Stimulated activated CD8-positive, alpha-beta memory T cell treated with anti-CD3 and anti-CD28 coated beads, Interleukin-2, amount 100 ng/mL, for 1 hour (primary cell): ENCODE results near the gene GSAP.

Experiments
- DNase-seq, 2 donors: peaks; one replicate each; pipeline ENCODE4 v3.0.0-alpha.2; 2020; ENCODE audit warnings: low read depth in 2 of 2

The GSAP gene

GRCh38 chr7:77439572-77439971 is 23.4 kb upstream of the GSAP start:
- DNase-seq, result no peak

- DNase-seq, result no peak
Measured at GRCh38 chr7:77438131-77438530, 22.0 kb upstream of the GSAP start.

GRCh38 chr7:77434570-77435275 is 18.6 kb upstream of the GSAP start:
- no peak for DNase-seq

GRCh38 chr7:77433901-77434300 is 17.8 kb upstream of the GSAP start:
- DNase-seq, result no peak

GRCh38 chr7:77430927-77431326 is 14.8 kb upstream of the GSAP start:
- no peak for DNase-seq

DNA sequence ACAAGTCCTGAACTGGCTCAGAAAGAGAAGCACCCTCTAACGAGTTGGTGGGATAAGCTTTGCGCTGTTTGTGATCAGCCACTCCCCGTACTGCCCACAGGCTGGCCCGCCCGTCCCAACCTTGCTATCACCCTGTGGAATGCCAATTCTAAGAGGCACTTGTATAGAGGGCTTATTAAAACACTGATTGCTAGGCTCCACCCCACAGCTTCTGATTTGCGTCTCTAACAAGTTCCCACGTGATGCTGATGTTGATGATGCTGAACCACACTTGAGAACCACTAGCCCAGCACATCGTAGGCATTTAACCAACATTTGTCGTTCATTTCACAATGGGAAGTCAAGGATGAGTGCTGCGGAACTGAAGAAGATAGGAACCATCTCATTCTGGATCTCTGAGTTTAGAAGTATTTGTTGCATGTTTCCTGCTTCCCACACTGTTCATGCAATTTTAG is 12.7 kb upstream of the GSAP start:
- DNase-seq, result peak in 1 of 2 donors; percentile 16

- DNase-seq, result no peak
Measured at GRCh38 chr7:77427996-77428603, 12.0 kb upstream of the GSAP start.

GRCh38 chr7:77426521-77427051 is 10.4 kb upstream of the GSAP start:
- DNase-seq, result no peak

GRCh38 chr7:77426052-77426404 is 9.9 kb upstream of the GSAP start:
- no peak for DNase-seq

DNA sequence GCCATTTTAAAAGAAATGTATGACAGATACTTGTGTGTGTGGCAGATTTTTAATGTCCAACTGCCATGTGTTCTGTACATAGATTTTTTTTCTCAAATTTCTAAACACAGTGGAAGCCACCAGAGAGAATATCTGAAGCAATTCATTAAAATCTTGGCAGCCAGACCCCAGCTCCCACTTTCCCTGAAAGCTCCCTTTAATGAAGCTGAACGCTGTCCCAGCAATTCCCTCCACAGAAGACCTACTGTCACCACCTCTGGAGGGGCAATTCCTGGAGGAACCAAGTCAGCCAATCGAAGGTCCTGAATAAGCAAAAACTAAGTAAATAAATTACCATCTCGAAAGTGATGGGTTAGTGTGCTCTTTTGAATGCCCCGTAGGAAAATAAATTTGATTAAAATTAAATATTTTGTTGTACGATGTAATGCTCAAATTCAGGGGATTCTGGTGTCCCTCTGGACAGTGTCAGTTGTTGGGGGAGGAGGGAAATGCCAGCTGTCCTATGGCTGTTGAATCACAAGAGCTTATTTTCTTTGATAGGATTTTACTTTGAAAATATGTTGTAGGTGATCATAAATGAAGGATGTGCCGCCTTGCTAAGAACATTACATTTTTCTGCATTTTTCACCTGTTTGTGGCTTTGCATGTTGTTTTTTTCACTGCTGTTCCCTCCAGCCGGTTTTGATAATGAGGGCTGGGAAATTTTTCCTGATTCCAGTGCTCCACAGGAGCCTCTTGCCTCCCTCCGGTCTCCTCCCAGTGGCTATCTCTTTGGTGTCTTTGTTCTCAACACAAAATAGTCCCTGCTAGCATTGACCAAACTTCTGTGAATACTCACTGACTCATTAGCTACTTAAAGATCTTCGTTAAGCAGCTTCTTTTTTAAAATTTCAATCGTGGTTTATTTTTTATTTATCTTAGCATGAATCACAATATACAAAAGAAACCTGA is 9.2 kb upstream of the GSAP start:
- DNase-seq, result no peak

DNA sequence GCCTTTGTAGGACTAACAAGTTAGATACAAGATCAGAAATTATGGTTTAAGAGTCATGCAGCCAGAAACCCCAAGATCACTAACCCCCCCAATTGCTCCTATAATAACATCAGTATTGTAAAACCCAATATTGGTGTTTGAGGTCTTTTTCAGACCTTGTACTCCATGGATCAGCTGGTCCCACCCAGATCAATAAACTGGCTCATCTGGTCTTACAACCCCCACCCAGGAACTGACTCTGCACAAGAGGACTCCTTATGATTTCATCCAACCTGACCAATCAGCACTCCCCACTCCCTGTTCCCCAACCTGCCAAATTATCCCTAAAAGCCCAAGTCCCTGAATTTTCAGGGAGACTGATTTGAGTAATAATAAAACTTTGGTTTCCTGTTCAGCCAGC is 6.4 kb upstream of the GSAP start:
- DNase-seq, result no peak

- DNase-seq, result no peak
Measured at GRCh38 chr7:77420986-77421672, 5.0 kb upstream of the GSAP start.

GRCh38 chr7:77420438-77420837 is 4.3 kb upstream of the GSAP start:
- DNase-seq, result no peak

DNA sequence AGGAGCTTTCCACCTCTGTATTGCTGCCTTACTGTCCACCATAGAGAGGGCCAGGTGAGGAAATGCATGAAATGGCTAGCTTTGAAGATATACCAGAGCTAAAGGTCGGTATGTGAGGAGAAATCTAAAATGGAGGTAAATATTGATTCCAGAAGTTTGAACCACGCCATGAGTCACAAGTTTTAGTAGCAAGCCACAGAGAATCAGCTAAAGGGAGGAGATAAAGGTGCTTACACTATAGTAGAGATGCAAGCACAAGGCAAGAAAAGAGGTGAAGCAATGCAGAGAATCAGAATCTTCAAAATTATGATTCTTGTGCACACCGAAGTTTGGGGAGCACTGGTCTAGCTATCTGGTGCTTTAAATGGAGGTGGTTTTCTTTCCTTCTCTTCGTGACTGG is 3.0 kb upstream of the GSAP start:
- DNase-seq, result no peak

DNA sequence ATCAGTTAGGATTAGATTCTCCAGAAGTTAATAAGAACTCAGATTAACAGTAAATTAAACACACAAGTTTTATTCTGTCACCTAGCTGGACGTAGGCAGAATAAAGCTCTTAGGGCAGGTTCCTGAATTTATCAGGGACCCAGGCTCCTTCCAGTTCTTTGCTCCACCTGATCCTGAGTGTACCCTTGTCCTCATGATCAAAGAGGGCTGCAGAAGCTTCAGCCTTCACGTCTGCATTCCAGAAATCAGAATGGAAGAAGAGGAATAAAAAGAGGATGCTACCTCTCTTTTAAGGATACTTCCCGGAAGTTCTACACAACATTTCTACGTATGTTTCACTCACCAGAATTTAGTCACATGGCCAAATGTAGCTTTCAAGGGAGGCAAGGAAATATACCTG is 1.7 kb upstream of the GSAP start:
- no peak for DNase-seq

GRCh38 chr7:77416621-77417371 is 647 bp upstream of the GSAP start:
- DNase-seq, result no peak

GRCh38 chr7:77415476-77415822 is 700 bp downstream of the GSAP start:
- no peak for DNase-seq

- no peak for DNase-seq
Measured at GRCh38 chr7:77413861-77414424, 2.2 kb downstream of the GSAP start.

DNA sequence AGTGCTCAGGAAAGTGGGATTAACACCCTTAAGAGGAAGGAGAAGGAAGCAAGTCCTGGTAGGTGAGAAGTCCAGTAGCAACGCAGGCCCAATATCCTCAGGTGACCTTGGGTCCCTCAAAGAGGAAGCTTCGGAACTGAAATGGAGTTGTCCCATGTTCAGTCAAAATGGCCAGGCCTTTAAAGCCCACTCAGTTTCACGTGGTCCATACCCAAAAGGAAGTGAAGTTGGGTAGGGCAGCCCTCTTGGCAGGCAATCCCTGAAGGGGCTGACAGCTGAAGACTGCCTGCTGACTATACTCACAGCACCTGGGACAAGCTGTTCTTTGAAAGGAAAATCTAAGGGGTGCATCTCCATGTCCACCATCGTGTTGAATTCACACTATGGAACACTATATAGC is 3.0 kb downstream of the GSAP start:
- DNase-seq, result no peak

- DNase-seq, result no peak
Measured at GRCh38 chr7:77409739-77410547, 6.2 kb downstream of the GSAP start.
